Stimulated activated CD8-positive, alpha-beta memory T cell treated with anti-CD3 and anti-CD28 coated beads, Interleukin-12 subunit alpha, Interleukin-12 subunit beta, amount 100 ng/mL, for 1 hour (primary cell): ENCODE data around the gene GIT1.
"Not testable (repeated sequence)": the region's sequence is repeated elsewhere in the genome, so short reads cannot be mapped to it uniquely, and the experiment has no call there.

Experiments
- DNase-seq: peaks from one replicate; pipeline ENCODE4 v3.0.0-alpha.2; 2020; ENCODE audit warnings: low read depth

GIT1 gene

DNA sequence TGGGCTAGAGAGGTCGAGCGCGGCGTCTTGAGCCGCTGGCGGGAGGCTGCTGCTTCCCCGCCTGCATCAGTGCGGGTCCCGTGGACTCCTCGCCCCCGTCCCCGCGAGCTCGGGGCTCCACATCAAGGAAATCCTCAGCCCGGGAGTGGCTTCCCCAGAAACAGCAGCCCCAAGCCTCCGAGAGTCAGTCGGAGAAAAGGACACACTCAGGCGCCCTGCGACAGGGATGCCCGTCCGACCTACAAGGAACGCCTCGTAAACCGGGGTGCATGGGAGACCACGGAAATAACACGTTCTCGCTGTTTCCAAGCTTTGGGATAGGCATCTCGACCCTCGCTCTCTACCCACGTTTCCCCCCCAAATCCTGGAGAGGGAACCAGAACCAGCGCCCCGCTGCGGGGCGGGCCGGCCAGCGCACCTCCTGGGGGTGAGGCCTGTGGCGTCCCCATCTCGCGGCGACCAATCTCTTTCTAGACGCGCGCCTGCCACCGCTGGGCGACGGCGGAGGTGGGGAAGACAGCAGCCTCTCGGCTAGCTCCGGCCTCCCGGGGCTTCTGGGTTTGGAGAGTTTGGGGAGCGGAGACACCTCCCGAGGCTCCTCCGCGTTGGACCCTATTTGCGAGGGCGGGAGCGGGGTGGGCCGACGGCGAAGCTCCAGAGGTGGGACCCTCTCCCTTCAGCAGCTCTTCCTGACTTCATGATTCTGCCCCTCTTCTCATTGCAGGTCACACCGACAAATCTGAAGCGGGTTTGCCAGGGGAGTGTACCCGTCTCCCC is 21.7 kb downstream of the GIT1 start:
- peak; percentile 55 for DNase-seq

DNA sequence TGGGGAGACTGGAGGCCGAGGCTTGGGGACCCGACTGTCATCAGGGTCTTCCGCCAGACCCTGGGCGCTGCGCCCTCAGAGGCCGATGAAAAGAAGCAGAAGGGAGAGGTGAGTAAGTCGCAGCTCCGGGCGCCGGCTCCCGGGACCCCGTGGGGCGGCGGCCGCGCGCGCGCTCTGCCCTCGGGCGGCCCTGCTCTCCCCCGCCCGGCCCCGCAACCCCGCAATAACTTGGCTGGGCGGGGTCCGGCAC is 22.2 kb downstream of the GIT1 start:
- DNase-seq = no peak

- DNase-seq = peak; percentile 30
Observed at GRCh38 chr17:29566473-29567303, 22.8 kb downstream of the GIT1 start, which contains the start of gene ABHD15. Gene ABHD15, minus strand, starts transcription at chr17:29567037. Its CDS starts 71 bp downstream, at chr17:29566966.

DNA sequence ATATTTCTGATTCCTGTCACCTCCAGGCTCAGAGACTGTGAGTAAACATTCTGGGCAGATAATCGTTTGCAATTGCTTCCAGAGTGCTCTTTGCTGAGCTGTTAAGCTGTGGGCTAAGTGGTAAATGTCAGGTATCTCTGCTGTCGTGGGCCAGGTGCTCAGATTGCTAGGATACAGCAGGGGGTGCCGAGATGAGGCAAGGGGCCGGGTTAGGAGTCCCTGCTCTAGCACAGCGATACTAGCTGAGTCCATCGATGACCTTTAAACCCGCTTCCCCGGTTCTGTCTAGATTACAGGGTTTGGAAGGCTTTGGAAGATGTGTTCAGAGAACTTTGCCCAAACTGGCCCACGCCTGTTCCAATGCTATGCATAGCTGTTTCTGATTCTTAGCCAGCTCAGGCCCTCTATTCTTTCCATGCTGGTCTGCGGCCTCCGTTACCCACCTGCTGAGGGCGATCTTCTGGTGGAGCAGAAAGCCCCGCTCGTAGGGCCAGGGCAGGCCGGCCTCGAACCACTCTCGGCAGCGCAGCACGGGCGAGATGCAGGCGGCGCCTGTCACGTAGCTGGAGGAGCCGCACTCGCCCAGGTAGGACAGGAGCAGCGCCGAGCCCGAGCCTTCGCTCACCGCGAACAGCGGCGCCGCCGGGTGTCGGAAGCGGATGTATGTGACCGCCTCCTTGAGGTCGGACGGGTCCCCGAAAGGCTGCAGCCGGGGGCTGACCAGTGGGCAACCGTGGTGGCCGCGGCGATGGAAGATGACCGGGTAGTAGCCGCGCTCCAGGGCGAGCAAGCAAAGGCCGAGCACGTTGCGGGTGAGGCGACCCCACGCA is 23.6 kb downstream of the GIT1 start:
- peak; percentile 30 for DNase-seq

DNA sequence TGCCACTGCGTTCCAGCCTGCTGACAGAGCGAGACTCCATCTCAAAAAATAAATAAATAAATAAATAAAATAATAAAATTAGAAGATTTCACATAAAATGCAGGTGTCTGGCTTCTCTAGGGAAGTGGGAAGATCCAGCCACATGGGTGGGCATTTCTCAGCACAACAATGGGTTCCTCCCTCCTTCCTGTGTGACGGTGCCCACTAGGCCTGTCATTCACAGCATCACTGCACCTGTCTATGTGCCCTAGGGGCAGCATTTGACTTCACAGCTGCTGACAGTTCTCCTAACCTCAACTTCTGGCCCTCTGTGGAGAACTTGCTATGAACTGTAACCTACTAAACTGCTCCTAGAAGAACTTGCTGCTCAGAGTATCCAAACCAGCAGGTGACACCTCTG is 25.6 kb downstream of the GIT1 start:
- no peak for DNase-seq

- no peak for DNase-seq
Observed at GRCh38 chr17:29562615-29563014, 26.8 kb downstream of the GIT1 start.

DNA sequence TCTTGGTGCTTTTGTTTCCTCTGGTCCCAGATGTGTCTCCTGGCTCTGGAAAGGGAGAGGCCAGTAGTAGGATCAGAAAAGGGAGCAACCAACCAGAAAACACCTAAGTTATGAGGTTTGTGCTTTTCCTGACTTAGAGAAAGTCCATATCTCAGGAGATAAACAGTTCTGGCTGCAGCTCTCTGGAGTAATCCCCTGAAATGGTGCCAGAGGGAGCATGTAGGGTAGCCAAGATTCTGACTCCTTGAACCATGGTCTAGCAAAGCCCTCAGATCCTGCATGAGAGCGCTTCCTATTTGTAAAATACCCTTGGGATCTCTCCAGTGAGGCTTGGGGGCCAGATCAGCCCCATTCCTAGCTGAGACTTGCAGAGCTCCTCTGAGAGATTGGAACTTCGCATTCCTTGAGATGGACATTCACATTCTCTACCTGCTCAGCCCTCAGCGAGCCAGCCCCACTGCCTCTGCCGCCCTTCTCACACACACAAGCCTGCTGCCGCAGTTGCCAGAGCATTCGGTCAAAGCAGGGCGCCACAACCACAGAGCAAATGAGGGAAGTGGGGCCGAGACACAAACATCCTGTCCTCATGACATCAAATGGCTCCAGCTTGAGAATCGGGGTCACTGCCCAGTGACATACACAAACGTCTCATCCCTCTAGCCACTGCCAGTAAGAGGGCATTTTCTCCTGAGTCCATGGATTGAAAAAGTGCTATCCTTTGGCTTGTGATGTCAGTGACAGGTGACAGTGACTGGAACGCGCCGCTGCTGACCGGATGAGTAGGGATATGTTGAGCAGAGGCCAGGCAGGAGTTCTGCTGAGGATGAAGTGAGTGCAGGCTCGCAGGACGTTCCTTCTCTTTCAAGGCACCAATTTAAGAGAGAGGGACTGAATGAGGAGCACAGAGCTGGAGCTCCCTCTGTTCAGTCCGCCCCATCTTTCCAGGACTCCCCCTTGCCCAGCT is 27.6 kb downstream of the GIT1 start:
- no peak for DNase-seq

DNA sequence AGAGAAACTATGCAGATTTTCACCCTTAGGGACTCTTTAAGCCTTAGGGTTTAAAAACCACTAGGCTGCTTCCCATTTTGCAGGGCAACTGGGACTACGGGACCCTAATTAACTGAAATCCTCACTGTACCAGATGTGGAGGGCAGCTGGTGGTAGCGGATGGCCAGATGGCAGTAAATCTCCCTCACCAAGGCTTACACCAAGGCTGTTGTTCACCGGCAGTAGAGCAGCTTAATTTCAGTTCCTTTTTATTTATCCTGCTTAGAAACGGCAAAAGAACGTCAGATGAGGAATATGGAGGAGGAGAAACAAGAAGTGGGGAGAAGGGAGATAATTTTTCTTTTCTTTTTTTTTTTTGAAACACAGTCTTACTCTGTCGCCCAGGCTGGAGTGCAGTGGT is 29.1 kb downstream of the GIT1 start:
- DNase-seq = no peak

GRCh38 chr17:29559640-29560039 is 29.8 kb downstream of the GIT1 start:
- DNase-seq = no peak

DNA sequence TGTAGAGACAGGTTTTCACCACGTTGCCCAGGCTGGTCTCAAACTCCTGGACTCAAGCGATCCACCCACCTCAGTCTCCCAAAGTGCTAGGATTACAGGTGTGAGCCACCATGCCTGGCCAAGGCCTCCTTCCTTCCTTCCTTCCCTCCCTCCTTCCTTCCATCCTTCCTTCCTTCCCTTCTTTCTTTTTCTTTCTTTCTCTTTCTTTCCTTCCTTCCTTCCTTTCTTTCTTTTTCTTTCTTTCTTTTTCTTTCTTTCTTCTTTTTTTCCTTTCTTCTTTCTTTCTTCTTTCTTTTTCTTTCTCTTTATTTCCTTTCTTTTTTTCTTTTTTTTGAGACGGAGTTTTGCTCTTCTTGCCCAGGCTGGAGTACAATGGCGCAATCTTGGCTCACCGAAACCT is 31.3 kb downstream of the GIT1 start:
- DNase-seq = not testable (repeated sequence)

GRCh38 chr17:29557739-29558116 is 31.7 kb downstream of the GIT1 start:
- DNase-seq = no peak

DNA sequence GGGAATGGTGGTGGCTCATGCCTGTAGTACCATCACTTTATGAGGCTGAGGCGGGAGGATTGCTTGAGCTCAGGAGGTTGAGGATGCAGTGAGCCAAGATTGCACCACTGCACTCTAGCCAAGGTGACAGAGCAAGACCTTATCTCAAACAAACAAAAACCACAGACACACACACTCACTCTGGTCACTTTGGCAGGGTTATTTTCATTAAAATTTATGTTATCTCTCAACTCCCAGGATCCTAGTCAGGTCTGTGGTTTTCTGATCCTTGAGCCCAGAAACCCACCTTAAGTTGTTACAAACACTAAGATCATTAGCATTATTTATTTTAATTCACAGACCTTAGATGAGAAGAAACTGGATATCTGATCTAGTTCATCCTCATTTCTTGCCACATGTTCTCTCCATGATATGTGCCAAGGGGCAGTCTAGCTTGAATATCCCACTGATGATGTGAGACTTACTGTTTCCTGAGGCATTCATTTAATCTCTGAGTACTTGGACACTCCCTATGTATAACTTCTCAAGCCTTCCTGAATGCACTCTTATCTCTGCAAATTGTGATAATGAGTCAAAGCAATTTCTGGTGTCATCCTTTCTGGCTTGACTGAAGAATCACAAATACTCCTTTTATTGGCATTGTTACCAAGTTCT is 32.2 kb downstream of the GIT1 start:
- DNase-seq = no peak

- no peak for DNase-seq
Observed at GRCh38 chr17:29555840-29556239, 33.6 kb downstream of the GIT1 start.

DNA sequence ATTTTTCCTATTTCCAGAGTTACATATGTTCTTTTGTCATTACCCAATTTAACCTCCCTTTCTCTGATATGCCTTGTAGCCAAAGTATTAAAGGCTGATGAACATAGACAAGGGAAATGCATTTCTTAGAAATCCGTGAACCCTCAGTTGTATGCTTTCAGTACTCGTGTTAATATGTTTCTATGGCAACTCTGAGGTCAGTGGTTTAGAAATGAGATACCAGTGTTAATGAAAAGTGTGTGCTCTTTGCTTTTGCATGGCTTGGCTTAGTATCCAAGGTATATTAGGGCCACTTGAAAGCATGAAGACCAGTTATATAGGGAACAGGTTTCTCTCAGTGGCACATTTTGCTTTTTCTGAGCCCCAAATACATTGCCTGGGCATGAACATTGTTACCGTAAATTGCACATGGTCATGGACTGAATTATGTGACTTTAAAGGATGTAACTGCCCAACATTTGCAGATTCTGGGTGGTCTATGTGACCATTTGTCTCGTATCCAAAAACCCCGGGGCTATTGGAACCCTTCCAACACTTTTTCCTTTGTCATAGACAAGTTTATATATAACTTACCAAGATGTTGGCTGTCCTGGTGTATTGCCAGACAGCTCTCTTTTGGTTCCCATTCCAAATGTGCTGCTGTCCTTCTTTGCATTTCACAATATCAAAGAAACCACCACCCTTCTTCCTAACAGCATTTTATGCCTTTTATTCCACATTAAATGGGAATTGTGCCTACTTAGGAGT is 40.1 kb downstream of the GIT1 start:
- DNase-seq = no peak

- no peak for DNase-seq
Observed at GRCh38 chr17:29546830-29547229, 42.6 kb downstream of the GIT1 start.

GRCh38 chr17:29546085-29546484 is 43.4 kb downstream of the GIT1 start:
- DNase-seq = no peak

DNA sequence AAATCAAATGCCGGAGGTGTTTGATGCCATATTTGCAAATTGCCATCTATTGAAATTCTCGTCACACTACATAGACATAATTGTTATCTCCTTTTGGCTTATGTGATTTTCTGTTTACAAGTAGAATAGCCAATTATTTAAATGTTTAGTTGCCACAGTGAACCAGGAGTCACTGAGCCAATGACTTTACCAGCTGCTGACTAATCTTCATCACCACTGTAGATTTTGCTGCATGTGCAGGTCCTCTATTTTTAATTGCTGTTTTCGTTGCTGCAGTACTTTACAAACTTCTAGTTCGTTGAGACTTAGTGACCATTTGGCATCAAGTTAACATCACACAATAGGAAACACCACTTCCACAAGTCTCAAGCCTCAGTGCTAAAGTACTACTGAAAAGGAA is 45.4 kb downstream of the GIT1 start:
- no peak for DNase-seq

DNA sequence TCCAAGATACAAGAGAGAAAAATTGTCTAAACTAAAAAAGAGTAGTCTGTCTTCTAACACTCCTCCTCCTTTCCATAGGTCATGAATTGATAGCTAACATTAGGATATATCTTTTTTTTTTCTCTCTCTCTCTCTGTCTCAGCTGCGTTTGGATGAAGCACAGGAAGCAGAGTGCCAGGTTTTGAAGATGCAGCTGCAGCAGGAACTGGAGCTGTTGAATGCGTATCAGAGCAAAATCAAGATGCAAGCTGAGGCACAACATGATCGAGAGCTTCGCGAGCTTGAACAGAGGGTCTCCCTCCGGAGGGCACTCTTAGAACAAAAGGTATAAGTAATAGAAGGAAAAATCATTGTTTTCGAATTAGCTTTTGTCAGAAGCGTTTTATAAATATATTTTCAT is 55.5 kb downstream of the GIT1 start:
- no peak for DNase-seq

GRCh38 chr17:29526322-29526721 is 63.1 kb downstream of the GIT1 start:
- DNase-seq = no peak

GRCh38 chr17:29524692-29525091 is 64.8 kb downstream of the GIT1 start:
- DNase-seq = no peak
